OCI-M2 (cell line): ENCODE results near the gene PRDM7.
"Not testable (repeated sequence)": the region's sequence is repeated elsewhere in the genome, so short reads cannot be mapped to it uniquely, and the experiment has no call there.

ENCODE experiments used
- DNase-seq: peaks from one replicate; lab custom pipeline; 2025; ENCODE audit not compliant: unreplicated experiment; lab: John Stamatoyannopoulos, UW

The PRDM7 gene

DNA sequence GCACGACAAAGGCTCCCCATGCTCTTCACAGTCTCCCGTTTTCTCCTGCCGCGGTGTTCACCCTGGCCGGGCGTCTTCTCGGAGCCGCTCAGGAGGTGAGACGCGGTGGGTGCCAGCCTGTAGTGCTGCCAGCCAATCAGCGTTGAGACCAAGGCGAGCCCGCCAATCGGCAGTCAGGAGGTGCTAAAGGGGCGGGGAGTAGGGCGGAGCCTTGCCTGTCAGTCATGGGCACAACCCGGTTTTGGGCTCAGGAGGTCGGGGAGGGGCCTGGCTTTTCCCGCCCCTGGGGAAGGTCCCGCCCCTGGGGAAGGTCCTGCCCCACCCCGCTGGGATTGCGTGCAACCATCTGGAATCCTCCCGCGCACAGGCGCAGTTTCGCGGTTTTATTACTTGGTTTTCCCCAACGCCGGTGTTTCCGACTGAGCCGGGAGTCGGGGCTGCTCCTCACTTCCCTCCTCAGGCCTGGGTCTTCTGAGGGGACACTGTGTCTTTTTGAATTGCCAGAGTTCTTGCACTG is at the start of gene PRDM7:
Gene PRDM7, minus strand, starts transcription at position 92 of the 517 bp plus-strand sequence. CDS start 1,421 bp downstream, outside the sequence.
- peak; percentile 90 for DNase-seq

DNA sequence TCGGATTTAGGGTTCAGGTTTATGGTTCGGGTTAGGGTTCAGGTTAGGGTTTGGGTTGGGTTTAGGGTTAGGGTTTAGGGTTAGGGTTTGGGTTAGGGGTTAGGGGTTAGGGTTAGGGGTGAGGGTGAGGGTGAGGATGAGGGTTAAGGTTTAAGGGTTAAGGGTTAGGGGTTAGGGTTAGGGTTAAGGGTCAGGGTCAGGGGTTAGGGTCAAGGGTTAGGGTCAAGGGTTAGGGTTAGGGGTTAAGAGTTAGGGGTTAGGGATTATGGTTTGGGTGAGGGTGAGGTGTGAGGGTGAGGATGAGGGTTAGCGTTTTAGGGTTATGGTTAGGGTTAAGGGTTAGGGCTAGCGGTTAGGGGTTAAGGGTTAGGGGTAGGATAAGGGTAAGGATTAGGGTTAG is 44.7 kb upstream of the PRDM7 start:
- DNase-seq = not testable (repeated sequence)

DNA sequence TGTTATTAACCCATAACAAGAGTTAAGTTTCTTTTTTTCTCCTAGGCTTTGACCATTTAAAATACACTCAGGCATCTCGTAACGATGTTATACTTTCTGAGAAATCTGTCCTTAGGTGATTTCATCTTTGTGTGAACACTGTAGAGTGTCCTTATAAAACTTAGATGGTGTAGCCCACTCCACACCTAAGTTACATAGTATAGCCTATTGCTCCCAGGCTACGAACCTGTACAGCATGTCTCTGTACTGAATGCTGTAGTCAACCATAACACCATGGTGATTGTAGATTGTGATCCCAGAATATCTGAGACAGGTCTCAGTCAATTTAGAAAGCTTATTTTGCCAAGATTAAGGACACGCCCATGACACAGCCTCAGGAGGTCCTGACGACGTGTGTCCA is 30.5 kb upstream of the PRDM7 start:
- DNase-seq = not testable (repeated sequence)

GRCh38 chr16:90107060-90107459 is 29.9 kb upstream of the PRDM7 start:
- not testable (repeated sequence) for DNase-seq

GRCh38 chr16:90106271-90106670 is 29.1 kb upstream of the PRDM7 start:
- DNase-seq = not testable (repeated sequence)

DNA sequence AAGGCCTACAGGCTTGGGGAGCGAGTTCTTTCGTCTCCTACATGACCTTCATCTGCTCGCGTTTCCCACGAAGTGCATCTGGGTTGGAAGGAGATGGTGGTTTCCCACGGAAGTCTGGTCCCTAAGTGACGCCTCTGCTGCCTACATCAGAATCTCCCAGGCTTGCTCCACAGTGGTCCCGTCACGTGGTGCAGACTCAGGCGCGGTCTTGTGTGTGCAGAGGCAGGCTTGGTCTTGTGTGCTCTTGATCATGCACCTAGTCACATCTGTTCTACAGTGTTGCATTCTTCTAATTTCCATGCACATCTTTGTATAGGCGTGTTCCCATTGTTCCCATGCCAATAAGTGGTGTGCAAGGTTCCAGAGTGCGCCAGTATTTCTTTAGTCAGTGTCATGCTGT is 27.6 kb upstream of the PRDM7 start:
- DNase-seq = not testable (repeated sequence)

- DNase-seq = not testable (repeated sequence)
Measured at GRCh38 chr16:90102086-90102884, 25.2 kb upstream of the PRDM7 start.

- DNase-seq = not testable (repeated sequence)
Measured at GRCh38 chr16:90101332-90101731, 24.2 kb upstream of the PRDM7 start.

DNA sequence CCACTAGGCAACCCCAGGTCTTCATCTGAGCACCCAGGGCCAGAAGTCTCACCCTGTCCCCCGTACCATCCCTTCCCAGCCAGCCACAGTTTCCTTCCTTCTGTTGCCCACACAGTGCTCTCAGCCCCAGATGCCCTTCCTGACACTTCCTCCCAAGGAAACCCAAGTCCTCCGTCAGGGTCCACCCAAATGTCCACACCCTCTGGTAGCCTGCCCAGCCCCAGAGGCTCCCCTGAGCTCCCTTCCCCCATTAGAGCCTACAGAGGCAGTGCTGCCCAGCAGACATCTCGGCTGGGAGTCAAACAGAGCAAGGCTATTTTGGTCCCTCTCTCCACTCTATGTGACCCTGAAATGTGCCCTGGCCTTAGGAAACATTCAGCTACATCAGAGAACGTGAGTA is 23.7 kb upstream of the PRDM7 start:
- DNase-seq = not testable (repeated sequence)

DNA sequence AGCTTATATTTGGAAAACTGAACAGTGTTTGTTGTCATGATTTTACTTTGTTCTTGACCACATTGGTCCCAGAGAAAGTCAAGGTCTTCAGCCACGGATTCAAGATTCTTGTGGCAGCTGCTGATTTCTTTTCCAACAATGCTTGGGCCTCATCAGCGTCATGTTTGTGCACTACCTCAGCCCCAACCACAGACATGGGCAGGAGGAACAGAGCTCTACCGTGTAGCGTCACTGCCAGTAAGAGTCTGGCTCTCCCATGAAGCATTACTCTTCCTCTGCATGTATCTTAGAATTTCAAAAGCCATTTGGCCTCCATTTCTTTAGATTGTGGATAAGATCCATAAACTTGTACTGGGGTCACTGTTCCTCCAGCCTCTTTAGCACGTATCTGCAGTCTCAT is 23.1 kb upstream of the PRDM7 start:
- not testable (repeated sequence) for DNase-seq

- not testable (repeated sequence) for DNase-seq
Measured at GRCh38 chr16:90098936-90099335, 21.8 kb upstream of the PRDM7 start.

DNA sequence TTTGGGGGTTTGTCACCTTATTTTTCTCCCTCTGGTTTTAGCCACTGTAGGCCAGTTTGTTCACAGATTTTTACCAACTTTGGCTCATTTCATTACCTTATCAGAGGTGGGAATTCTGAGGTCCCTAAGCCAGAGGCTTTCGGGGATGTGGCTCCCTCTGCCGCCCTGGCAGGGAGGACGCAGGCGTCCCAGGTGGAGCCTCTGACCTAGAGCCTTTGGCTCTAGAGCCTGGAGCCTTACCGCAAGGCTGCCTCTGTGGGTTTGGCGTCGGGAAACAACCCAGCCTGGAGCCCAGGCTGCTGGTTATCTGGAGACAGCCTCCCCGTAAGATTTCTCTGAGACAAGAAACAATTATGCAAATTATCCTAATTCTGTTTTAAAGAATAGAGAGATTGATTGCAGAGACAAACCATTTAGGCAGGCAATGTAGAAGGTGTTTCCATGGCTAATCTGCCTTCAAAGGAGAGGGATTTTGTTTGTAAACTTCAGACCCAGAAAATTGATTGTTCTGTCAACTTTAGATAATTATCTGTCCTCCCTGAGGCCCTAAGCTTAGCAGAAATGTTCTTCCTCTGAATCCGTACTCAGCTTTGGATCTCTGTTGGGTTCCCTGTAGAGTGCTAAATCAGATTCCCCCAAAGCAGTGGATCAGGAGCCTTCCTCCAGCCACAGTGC is 20.0 kb upstream of the PRDM7 start:
- not testable (repeated sequence) for DNase-seq

DNA sequence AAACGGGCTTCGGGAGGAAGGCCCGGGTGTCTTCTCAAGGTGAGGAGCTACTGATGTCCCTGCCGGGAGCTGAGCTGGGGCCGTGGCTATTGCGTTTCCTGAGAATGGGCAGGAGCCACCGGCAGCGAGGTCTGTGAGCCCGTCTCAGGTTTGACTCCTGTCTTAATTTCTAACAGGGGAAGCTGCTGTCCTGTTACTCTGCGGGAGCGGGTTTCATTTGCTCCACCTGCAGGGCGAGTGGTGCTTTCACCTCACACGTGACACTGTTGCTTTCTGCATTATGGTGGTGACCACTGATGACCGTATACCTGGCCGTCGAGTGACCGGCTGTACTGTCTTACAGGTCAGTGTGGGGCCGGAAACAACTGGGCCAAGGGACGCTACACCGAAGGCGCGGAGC is 17.7 kb upstream of the PRDM7 start:
- DNase-seq = not testable (repeated sequence)

- not testable (repeated sequence) for DNase-seq
Measured at GRCh38 chr16:90094296-90094695, 17.2 kb upstream of the PRDM7 start.

GRCh38 chr16:90093799-90094198 is 16.7 kb upstream of the PRDM7 start:
- not testable (repeated sequence) for DNase-seq

DNA sequence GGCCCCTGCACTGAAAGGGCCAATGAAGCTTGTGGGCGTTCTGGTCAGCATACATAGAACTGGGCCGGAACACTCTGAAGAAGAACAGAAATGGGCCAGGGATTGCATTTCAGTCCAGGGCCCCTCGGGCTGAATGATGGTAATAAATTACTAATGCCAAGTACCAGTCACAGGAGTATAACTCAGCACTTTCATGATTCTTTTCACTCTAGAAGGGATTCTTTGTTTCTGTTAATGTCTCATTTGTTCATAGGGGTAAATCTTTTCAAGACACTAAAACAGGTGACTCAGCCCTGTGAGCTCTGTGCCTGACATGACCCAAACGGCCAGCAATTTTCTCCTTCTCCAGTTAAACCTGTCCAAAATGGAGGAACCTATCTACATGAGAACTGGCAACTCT is 15.7 kb upstream of the PRDM7 start:
- DNase-seq = not testable (repeated sequence)

DNA sequence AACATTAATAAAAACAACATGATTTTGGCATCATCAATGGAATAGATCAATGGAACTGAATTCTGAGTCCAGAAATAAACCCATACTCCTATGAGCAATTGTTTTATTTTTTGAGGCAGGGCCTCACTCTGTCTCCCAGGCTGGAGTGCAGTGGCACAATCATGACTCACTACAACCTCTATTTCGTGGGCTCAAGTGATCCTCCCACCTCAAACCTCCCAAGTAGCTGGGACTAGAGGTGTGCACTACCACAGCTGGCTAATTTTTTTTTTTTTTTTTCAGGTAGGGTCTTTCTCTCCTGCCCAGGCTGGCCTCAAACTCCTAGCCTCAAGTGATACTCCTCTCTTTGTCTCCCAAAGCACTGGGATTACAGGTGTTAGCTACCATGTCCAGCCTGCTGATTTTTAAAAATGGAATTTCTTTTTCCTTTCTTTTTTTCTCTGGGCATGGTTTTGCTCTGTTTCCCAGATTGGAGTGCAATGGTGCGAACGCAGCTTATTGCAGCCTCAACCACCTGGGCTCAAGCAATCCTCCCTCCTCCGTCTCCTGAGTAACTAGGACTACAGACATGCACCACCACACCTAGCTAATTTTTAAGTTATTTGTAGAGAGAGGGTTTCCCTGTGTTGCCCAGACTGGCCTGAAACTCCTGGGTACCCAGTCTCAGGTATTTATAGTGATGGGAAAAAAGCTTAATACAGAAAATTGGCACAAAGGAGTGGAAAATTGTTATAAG is 7.3 kb upstream of the PRDM7 start:
- DNase-seq = no peak

DNA sequence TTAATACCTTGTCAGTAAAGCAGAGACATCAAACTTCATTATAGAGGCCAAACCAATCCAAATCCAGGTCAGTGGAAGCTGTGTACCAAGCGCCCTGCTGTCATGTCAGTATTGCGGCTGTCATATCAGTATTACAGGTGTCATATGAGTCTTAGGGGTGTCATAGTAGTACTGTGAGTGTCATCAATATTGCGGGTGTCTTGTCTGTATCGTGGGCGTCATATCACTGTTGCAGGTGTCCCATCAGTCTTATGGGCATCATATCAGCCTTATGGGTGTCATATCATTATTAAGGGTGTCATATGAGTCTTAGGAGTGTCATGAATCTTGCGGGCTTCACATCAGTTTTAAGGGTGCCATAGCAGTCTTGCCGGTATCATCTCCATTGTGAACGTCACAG is 6.0 kb upstream of the PRDM7 start:
- DNase-seq = no peak

GRCh38 chr16:90081606-90081970 is 4.5 kb upstream of the PRDM7 start:
- DNase-seq = no peak

GRCh38 chr16:90078579-90078895 is 1.4 kb upstream of the PRDM7 start:
- no peak for DNase-seq

DNA sequence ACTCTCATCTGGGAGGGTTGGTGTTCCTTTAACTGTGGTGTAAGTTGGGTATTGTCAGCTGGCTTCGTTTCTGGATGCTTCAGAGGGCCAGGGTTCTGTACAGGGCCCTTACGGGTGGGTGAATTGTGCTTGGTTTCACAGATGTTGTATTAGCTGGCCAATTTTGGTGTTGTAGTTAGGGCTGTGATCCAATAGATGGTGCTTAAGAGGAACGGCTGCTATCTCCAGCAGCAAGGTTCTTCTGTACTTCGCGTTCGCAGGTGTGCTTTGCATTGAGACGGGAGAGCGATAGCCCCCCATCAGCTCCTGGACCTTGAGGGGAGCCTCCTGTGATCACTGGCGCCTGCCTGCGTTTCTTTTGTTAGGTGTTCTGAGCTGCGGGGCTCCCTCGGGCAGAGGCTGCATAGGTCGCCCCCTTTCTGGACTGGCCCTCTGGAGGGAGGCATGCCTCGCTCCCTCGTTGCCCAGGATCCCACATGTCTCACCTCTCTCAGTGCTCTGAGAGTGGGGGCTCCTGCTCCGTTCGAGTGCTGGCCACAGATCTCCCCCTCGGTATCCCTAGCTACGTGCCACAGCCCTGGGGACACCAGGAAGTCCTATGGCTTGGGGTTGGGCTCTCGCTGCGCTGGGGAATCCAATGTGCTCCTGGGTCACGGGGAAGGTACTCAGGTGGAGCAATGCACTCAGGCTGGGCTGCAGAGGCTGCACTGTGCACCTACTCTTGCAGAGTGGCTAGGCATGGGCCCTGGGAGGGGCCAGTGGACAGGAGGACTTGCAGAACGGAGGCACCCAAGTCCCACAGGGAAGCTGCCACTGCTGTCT is 837 bp upstream of the PRDM7 start:
- no peak for DNase-seq
